ENCODE measurements around the gene CD40.

GRCh38 chr20:46101957-46102356 is 16.2 kb upstream of the CD40 start:
- no peak for TF ChIP-seq CTCF (IDR thresholded peaks at IDR 0.05)
- no peak for TF ChIP-seq POLR2A (IDR thresholded peaks at IDR 0.05)

Measured in upper lobe of left lung (tissue), 4 donors.